ENCODE results near the gene PDLIM1. TPM values are rescaled to one million over a fixed set of nuclear protein-coding genes. Genes with fewer than 3 reads are reported as not detected.

PDLIM1 gene
- total and polyA plus RNA-seq, 2 of the 13 experiments (the other 11 are each of a cell fraction or from before 2014, with no cell fraction given), result 119 to 123 TPM

DNA sequence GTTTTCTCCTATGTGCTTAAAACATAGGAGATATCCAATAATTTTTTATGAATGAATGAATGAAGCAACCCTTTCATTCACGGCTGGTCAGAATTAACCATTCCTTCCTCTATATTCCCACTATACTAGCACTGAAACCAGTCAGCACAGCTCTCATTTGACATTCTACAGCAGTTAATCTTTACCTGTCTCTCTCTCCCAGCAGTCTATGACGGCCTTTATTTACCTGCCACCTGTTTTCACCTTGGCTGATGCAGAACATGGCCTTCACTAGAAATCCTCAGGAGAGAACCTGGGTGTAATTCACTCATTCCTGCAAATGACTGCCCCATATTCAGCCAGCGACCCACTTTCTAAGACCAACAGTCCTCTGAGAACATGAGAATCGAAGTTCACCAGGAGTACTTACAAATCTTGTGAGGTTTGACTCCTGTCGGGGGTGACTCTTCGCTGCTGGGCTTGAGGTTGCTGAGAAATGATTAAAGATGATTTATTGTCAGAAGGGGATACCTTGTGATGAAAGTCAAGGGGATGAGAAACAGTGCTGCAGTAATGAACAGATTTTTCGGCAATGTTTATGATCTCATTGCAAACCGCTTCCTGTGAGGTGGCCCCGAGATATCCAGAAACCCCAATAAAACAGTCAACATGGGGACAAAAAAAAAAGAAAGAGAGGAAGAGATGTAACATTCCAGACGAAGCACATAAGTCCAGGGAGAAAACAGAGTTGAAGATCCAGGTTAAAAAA is 30.9 kb upstream of the PDLIM1 start:
- in situ Hi-C loops (cut with HindIII; ENCODE audit: extremely low pct_ligation_motif_present, low pct_unique_long_range_greater_than_20kb), result no loop called here
- no peak for FAIRE-seq
- 97% methylated on average over 10 of the region's 10 CpGs for WGBS (ENCODE audit: low lambda C conversion rate)
- no peak for TF ChIP-seq IRX3 (CRISPR knock-in tag; IDR thresholded peaks at IDR 0.05; ENCODE audit: borderline replicate concordance, low read depth)
- no peak for TF ChIP-seq ATM (IDR thresholded peaks at IDR 0.05; ENCODE audit: borderline replicate concordance)
- no peak for TF ChIP-seq CBFB (CRISPR knock-in tag; IDR thresholded peaks at IDR 0.05)
- no peak for TF ChIP-seq CHD4 (IDR thresholded peaks at IDR 0.05; ENCODE audit: borderline replicate concordance, low read length)
- TF ChIP-seq ZFP62 (CRISPR knock-in tag; IDR thresholded peaks at IDR 0.05), result no peak
- TF ChIP-seq, protein P1, sequence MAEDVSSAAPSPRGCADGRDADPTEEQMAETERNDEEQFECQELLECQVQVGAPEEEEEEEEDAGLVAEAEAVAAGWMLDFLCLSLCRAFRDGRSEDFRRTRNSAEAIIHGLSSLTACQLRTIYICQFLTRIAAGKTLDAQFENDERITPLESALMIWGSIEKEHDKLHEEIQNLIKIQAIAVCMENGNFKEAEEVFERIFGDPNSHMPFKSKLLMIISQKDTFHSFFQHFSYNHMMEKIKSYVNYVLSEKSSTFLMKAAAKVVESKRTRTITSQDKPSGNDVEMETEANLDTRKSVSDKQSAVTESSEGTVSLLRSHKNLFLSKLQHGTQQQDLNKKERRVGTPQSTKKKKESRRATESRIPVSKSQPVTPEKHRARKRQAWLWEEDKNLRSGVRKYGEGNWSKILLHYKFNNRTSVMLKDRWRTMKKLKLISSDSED (CRISPR knock-in tag; IDR thresholded peaks at IDR 0.05), result no peak
- TF ChIP-seq JDP2 (CRISPR knock-in tag; IDR thresholded peaks at IDR 0.05; ENCODE audit: borderline replicate concordance), result no peak
- TF ChIP-seq MED1 (CRISPR knock-in tag; IDR thresholded peaks at IDR 0.05), result no peak
- TF ChIP-seq NRL (CRISPR knock-in tag; IDR thresholded peaks at IDR 0.05; ENCODE audit: borderline replicate concordance), result no peak
- TF ChIP-seq, protein P2, sequence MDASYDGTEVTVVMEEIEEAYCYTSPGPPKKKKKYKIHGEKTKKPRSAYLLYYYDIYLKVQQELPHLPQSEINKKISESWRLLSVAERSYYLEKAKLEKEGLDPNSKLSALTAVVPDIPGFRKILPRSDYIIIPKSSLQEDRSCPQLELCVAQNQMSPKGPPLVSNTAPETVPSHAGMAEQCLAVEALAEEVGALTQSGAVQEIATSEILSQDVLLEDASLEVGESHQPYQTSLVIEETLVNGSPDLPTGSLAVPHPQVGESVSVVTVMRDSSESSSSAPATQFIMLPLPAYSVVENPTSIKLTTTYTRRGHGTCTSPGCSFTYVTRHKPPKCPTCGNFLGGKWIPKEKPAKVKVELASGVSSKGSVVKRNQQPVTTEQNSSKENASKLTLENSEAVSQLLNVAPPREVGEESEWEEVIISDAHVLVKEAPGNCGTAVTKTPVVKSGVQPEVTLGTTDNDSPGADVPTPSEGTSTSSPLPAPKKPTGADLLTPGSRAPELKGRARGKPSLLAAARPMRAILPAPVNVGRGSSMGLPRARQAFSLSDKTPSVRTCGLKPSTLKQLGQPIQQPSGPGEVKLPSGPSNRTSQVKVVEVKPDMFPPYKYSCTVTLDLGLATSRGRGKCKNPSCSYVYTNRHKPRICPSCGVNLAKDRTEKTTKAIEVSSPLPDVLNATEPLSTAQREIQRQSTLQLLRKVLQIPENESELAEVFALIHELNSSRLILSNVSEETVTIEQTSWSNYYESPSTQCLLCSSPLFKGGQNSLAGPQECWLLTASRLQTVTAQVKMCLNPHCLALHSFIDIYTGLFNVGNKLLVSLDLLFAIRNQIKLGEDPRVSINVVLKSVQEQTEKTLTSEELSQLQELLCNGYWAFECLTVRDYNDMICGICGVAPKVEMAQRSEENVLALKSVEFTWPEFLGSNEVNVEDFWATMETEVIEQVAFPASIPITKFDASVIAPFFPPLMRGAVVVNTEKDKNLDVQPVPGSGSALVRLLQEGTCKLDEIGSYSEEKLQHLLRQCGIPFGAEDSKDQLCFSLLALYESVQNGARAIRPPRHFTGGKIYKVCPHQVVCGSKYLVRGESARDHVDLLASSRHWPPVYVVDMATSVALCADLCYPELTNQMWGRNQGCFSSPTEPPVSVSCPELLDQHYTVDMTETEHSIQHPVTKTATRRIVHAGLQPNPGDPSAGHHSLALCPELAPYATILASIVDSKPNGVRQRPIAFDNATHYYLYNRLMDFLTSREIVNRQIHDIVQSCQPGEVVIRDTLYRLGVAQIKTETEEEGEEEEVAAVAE (CRISPR knock-in tag; IDR thresholded peaks at IDR 0.05; ENCODE audit: borderline replicate concordance), result no peak
- TF ChIP-seq, protein P3, sequence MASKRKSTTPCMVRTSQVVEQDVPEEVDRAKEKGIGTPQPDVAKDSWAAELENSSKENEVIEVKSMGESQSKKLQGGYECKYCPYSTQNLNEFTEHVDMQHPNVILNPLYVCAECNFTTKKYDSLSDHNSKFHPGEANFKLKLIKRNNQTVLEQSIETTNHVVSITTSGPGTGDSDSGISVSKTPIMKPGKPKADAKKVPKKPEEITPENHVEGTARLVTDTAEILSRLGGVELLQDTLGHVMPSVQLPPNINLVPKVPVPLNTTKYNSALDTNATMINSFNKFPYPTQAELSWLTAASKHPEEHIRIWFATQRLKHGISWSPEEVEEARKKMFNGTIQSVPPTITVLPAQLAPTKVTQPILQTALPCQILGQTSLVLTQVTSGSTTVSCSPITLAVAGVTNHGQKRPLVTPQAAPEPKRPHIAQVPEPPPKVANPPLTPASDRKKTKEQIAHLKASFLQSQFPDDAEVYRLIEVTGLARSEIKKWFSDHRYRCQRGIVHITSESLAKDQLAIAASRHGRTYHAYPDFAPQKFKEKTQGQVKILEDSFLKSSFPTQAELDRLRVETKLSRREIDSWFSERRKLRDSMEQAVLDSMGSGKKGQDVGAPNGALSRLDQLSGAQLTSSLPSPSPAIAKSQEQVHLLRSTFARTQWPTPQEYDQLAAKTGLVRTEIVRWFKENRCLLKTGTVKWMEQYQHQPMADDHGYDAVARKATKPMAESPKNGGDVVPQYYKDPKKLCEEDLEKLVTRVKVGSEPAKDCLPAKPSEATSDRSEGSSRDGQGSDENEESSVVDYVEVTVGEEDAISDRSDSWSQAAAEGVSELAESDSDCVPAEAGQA (IDR thresholded peaks at IDR 0.05; ENCODE audit: low read depth), result no peak
- TF ChIP-seq, protein P3 (CRISPR knock-in tag; IDR thresholded peaks at IDR 0.05; ENCODE audit: borderline replicate concordance), result no peak

More for the DNA sequence above, 30.9 kb upstream of the PDLIM1 start:
- Histone ChIP-seq H3K79me2 (ENCODE audit: insufficient read depth, low read length) (no peaks in the 10 kb centered on the region), H3K27me3 (ENCODE audit: control insufficient read depth in 1 of 2, insufficient read depth in 2 of 2, low read length in 2 of 2) (no peaks in the 10 kb centered on the region), H3K9me3 (ENCODE audit: low read length) (no peaks in the 10 kb centered on the region), H3K9ac (ENCODE audit: insufficient read depth, low read depth, low read length) (no peak overlapping the region), H4K20me1 (ENCODE audit: insufficient read depth, low read length) (no peaks in the 10 kb centered on the region), H3K4me2 (ENCODE audit: low read depth, low read length) (no peak overlapping the region), H3K4me3 (replicated peaks in 1 of 3; ENCODE audit: insufficient read depth in 1 of 3, low read depth in 2 of 3, low read length in 3 of 3) (no peak overlapping the region), H3K36me3 (replicated peaks in 1 of 2; ENCODE audit: control insufficient read depth in 1 of 2, insufficient read depth in 2 of 2, low read length in 2 of 2) (peaks cover 7 to 53% of the 10 kb centered on the region in 2 experiments), H3K4me1 (ENCODE audit: insufficient read depth, low read length) (no peaks in the 10 kb centered on the region; the same call in 1 of the 2 replicates), H3K27ac (ENCODE audit: extremely low read length, insufficient read depth, low read length) (no peak overlapping the region), H2AFZ (ENCODE audit: low read length) (no peak overlapping the region)
- CTCF ChIA-PET (ENCODE audit: low intra/inter-chr PET ratio, low total read pairs), result no interaction called here
- POLR2A ChIA-PET, result no interaction called here
- DNase-seq (ENCODE audit: low spot score) (no peak), ATAC-seq (no peak)
- intact Hi-C loops (cut with micrococcal nuclease; ENCODE audit: unreplicated experiment), result no loop called here
- no TSS peak for BruUV-seq (replicated peaks)
